Rectal smooth muscle tissue (tissue), 1 donor: ENCODE data around the gene NRG3.

Experiments used
- H3K27ac ChIP-seq: one replicate; pipeline ENCODE4 v1.7.0; 2013; ENCODE audit warnings: low read depth, low read length, inconsistent platforms
- H3K27me3 ChIP-seq: one replicate; pipeline ENCODE4 v1.7.0; 2013; ENCODE audit warnings: low read length; ENCODE audit not compliant: control insufficient read depth, insufficient read depth
- H3K36me3 ChIP-seq: one replicate; pipeline ENCODE4 v1.7.0; 2013; ENCODE audit warnings: low read length; ENCODE audit not compliant: control insufficient read depth, insufficient read depth
- H3K4me1 ChIP-seq: one replicate; pipeline ENCODE4 v1.7.0; 2013; ENCODE audit warnings: low read length; ENCODE audit not compliant: control insufficient read depth, insufficient read depth
- H3K4me3 ChIP-seq: one replicate; pipeline ENCODE4 v1.7.0; 2013; ENCODE audit warnings: low read length
- H3K9ac ChIP-seq: one replicate; pipeline ENCODE4 v1.7.0; 2013; ENCODE audit warnings: low read length

Gene NRG3

GRCh38 chr10:82817676-82818422, 942.9 kb downstream of the NRG3 start:
- Histone ChIP-seq H3K4me3 (no peak overlapping the region), H3K36me3 (no peaks in the 10 kb centered on the region), H3K27ac (no peak overlapping the region), H3K4me1 (no peaks in the 10 kb centered on the region), H3K9ac (no peak overlapping the region), H3K27me3 (no peaks in the 10 kb centered on the region)

GRCh38 chr10:82821043-82821442, 946.0 kb downstream of the NRG3 start:
- no peaks in the 10 kb centered on the region for H3K36me3 ChIP-seq
- no peak overlapping the region for H3K4me3 ChIP-seq
- no peak overlapping the region for H3K27ac ChIP-seq
- H3K4me1 ChIP-seq = no peaks in the 10 kb centered on the region
- no peak overlapping the region for H3K9ac ChIP-seq
- H3K27me3 ChIP-seq = no peaks in the 10 kb centered on the region

- no peak overlapping the region for H3K9ac ChIP-seq
- no peak overlapping the region for H3K27ac ChIP-seq
- no peak overlapping the region for H3K4me3 ChIP-seq
- no peaks in the 10 kb centered on the region for H3K27me3 ChIP-seq
- H3K36me3 ChIP-seq = no peaks in the 10 kb centered on the region
- H3K4me1 ChIP-seq = no peaks in the 10 kb centered on the region
Observed at GRCh38 chr10:82826132-82826531, 951.1 kb downstream of the NRG3 start.

GRCh38 chr10:82827901-82828300, 952.9 kb downstream of the NRG3 start:
- H3K36me3 ChIP-seq = no peaks in the 10 kb centered on the region
- H3K4me1 ChIP-seq = no peaks in the 10 kb centered on the region
- no peak overlapping the region for H3K27ac ChIP-seq
- H3K27me3 ChIP-seq = no peaks in the 10 kb centered on the region
- no peak overlapping the region for H3K9ac ChIP-seq
- H3K4me3 ChIP-seq = no peak overlapping the region

- Histone ChIP-seq H3K4me1 (no peaks in the 10 kb centered on the region), H3K9ac (no peak overlapping the region), H3K36me3 (no peaks in the 10 kb centered on the region), H3K27me3 (no peaks in the 10 kb centered on the region), H3K27ac (no peak overlapping the region), H3K4me3 (no peak overlapping the region)
Observed at GRCh38 chr10:82847242-82847641, 972.2 kb downstream of the NRG3 start.

GRCh38 chr10:82850191-82850590, 975.2 kb downstream of the NRG3 start:
- Histone ChIP-seq H3K4me1 (no peaks in the 10 kb centered on the region), H3K36me3 (no peaks in the 10 kb centered on the region), H3K9ac (no peak overlapping the region), H3K27me3 (no peaks in the 10 kb centered on the region), H3K27ac (no peak overlapping the region), H3K4me3 (no peak overlapping the region)

GRCh38 chr10:82856957-82857613, 982.1 kb downstream of the NRG3 start:
- H3K36me3 ChIP-seq = no peaks in the 10 kb centered on the region
- no peak overlapping the region for H3K27ac ChIP-seq
- no peaks in the 10 kb centered on the region for H3K4me1 ChIP-seq
- no peak overlapping the region for H3K4me3 ChIP-seq
- no peaks in the 10 kb centered on the region for H3K27me3 ChIP-seq
- H3K9ac ChIP-seq = no peak overlapping the region

- Histone ChIP-seq H3K27me3 (no peaks in the 10 kb centered on the region), H3K9ac (no peak overlapping the region), H3K36me3 (no peaks in the 10 kb centered on the region), H3K4me1 (no peaks in the 10 kb centered on the region), H3K27ac (no peak overlapping the region), H3K4me3 (no peak overlapping the region)
Observed at GRCh38 chr10:82861889-82862288, 986.9 kb downstream of the NRG3 start.

GRCh38 chr10:82865366-82865765, 990.4 kb downstream of the NRG3 start:
- H3K4me1 ChIP-seq = no peaks in the 10 kb centered on the region
- no peak overlapping the region for H3K4me3 ChIP-seq
- H3K9ac ChIP-seq = no peak overlapping the region
- no peak overlapping the region for H3K27ac ChIP-seq
- no peaks in the 10 kb centered on the region for H3K27me3 ChIP-seq
- no peaks in the 10 kb centered on the region for H3K36me3 ChIP-seq

GRCh38 chr10:82866424-82867020, 991.5 kb downstream of the NRG3 start:
- H3K36me3 ChIP-seq = no peaks in the 10 kb centered on the region
- no peak overlapping the region for H3K27ac ChIP-seq
- no peaks in the 10 kb centered on the region for H3K4me1 ChIP-seq
- H3K9ac ChIP-seq = no peak overlapping the region
- H3K27me3 ChIP-seq = no peaks in the 10 kb centered on the region
- no peak overlapping the region for H3K4me3 ChIP-seq

GRCh38 chr10:82867056-82867455, 992.1 kb downstream of the NRG3 start:
- no peak overlapping the region for H3K27ac ChIP-seq

GRCh38 chr10:82874671-82875070, 999.7 kb downstream of the NRG3 start:
- H3K36me3 ChIP-seq = no peaks in the 10 kb centered on the region
- no peak overlapping the region for H3K4me3 ChIP-seq
- H3K27ac ChIP-seq = no peak overlapping the region
- no peak overlapping the region for H3K9ac ChIP-seq
- H3K4me1 ChIP-seq = no peaks in the 10 kb centered on the region
- H3K27me3 ChIP-seq = no peaks in the 10 kb centered on the region

More at GRCh38 chr10:82867056-82867455, 992.1 kb downstream of the NRG3 start:
- Histone ChIP-seq H3K36me3 (no peaks in the 10 kb centered on the region), H3K4me1 (no peaks in the 10 kb centered on the region), H3K9ac (no peak overlapping the region), H3K27me3 (no peaks in the 10 kb centered on the region), H3K4me3 (no peak overlapping the region)
